Spleen (tissue), 11 donors: ENCODE data around the gene HOXD12. TPM values are rescaled to one million over a fixed set of nuclear protein-coding genes. Genes with fewer than 3 reads are reported as not detected.

Experiments used
- DNase-seq: peaks from one replicate; pipeline ENCODE4 v3.0.0-alpha.2; 2020
- H3K27ac ChIP-seq, 8 donors: fragments of 200-600 bp; sonication (generic) in 7 of 8; 1 replicate in 4 of 8; 2 replicates in 4 of 8; pipeline versions ENCODE4 v1.5.0 to v1.8.0; 2016 to 2021; ENCODE audit warnings: inconsistent platforms in 4 of 8, mild to moderate bottlenecking in 4 of 8, moderate library complexity in 1 of 8
- H3K27me3 ChIP-seq, 7 donors: fragments of 200-600 bp; sonication (generic) in 6 of 7; replicated peaks in 1 of 7; 1 replicate in 4 of 7; 2 replicates in 3 of 7; pipeline versions ENCODE4 v1.5.0 to v1.8.0; 2016 to 2021; ENCODE audit warnings: inconsistent platforms in 3 of 7, mild to moderate bottlenecking in 1 of 7
- H3K36me3 ChIP-seq, 6 donors: fragments of 200-600 bp; sonication (generic) in 5 of 6; 1 replicate in 4 of 6; 2 replicates in 2 of 6; pipeline versions ENCODE4 v1.5.0 to v1.8.0; 2016 to 2021; ENCODE audit warnings: inconsistent platforms in 2 of 6
- H3K4me1 ChIP-seq, 6 donors: fragments of 200-600 bp; sonication (generic) in 5 of 6; 1 replicate in 3 of 6; 2 replicates in 3 of 6; pipeline versions ENCODE4 v1.5.0 to v1.8.0; 2016 to 2021; ENCODE audit warnings: inconsistent platforms in 3 of 6
- H3K4me3 ChIP-seq, 8 donors: fragments of 200-600 bp; sonication (generic) in 7 of 8; 1 replicate in 4 of 8; 2 replicates in 4 of 8; pipeline versions ENCODE4 v1.5.0 to v1.8.0; 2016 to 2021; ENCODE audit warnings: inconsistent platforms in 4 of 8, mild to moderate bottlenecking in 4 of 8, moderate library complexity in 2 of 8
- H3K9me3 ChIP-seq, 8 donors: fragments of 200-600 bp; sonication (generic) in 7 of 8; 1 replicate in 4 of 8; 2 replicates in 4 of 8; pipeline versions ENCODE4 v1.5.0 to v1.8.0; 2016 to 2021; ENCODE audit warnings: inconsistent platforms in 4 of 8
- POLR2A ChIP-seq, 3 donors: fragments of 450-650 bp; IDR thresholded peaks; one replicate each; pipeline ENCODE4 v1.5.1; 2017; ENCODE audit warnings: antibody characterized with exemption in 3 of 3, mild to moderate bottlenecking in 1 of 3
- POLR2AphosphoS5 ChIP-seq, 3 donors: sonication (generic); formaldehyde crosslinking; IDR thresholded peaks; one replicate each; pipeline ENCODE4 v1.5.1; 2017; ENCODE audit warnings: antibody characterized with exemption in 3 of 3
- WGBS, 5 donors: extraction: QIAGEN DNeasy Blood & Tissue Kit in 3 of 5; methylation state at CpG; one replicate each; pipeline versions ENCODE4 v1.1.5 to v1.1.7; 2013 to 2018; 5-methylcytosine and 5-hydroxymethylcytosine counted together
- intact Hi-C: fragments of 100-400 bp; cut with DNase I; formaldehyde crosslinking; loops from one replicate; pipeline ENCODE4 v1.15.0; 2023; ENCODE audit warnings: low total_unique reads
- polyA plus RNA-seq, 3 donors: library from polyadenylated mRNA; stranded (reverse); fragments of 200-250 nt; gene quantifications; one replicate each; pipeline ENCODE4 v1.2.1, GENCODE V29; 2013
- total RNA-seq, 7 donors: library from RNA; depleted of rRNA in 3 of 7; stranded (reverse); fragments of >200 nt in 3 of 7; fragmentation: NEBNext Ultra II Directional in 4 of 7; extraction: Animal tissue kit (Norgen Biotek cat#: 25700) in 4 of 7; gene quantifications; one replicate each; pipeline versions ENCODE4 v1.1.0 to v1.2.1, GENCODE V29; 2016 to 2021
- TF ChIP-seq, protein P1 (sequence below), 11 experiments: fragments of 200-600 bp in 7 of 11; fragments of 450-650 bp in 4 of 11; sonication (generic) in 4 of 11; IDR thresholded peaks in 8 of 11; conservative IDR thresholded peaks in 3 of 11; 1 replicate in 7 of 11; 2 replicates in 4 of 11; pipeline versions ENCODE4 v1.4.0 to v1.8.0; 2016 to 2021; ENCODE audit warnings: antibody characterized with exemption in 11 of 11, inconsistent platforms in 4 of 11, mild to moderate bottlenecking in 1 of 11
- donor health status: healthy with polysubstance abuse.
- donor health status: DM: no; HTN: no; CAD: no; lungs with moderate emphysema.
- donor health status: DM: no; HTN: no; CAD: no.
- donor health status: Bipolar disorder and iron deficiency.
- donor health status: healthy.
- donor health status: DM: no; HTN: no; CAD: no.
- donor health status: DM: yes; HTN: yes; CAD: no.

The HOXD12 gene
- total and polyA plus RNA-seq, 10 donors, result not detected

DNA sequence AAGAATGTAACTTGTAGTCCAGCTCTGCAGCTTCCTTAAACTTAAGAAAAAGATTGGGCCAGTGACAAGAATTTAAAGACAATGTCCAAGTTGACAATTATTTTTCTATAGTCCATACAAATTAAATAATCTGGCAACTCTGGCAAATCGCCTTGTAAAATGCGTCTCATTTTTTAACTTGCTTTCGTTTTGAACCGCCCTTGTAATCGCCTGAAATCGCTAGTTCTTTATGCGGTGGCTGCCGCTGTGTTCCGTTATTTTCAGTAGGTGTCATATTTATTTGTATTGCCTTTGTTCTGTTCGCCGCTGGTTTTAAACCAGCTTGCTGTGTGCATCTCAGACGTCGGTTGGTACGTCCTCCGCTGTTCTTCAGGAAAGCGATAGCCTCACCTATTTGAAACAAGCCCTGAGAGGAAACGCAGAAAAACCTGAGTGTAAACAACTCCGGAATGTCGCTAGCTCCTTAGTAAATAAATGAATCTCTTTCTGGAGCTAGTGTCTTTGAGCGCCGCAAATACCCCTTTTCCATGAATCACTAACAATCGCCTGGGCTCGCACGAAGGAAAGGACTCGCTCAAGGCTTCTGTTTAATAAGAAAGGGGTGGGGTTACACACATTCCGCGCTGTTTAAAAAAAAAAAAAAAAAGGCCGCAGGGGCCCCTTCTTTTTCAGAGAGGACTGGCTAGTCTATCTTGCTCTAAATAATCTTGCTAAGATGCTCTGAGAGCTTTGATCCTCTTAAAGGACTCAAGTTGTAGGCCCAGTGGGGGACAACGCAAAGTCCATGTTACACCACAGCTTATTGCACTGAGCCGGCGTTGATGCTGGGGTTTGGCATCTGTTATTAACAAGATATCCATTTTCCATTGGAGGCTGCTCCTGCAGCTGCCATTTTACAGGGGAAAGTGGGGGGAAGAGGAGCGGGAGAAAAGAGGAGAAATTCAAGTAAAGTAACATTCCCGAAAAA lies 32.9 kb downstream of the HOXD12 start:
- TF ChIP-seq, protein P1, sequence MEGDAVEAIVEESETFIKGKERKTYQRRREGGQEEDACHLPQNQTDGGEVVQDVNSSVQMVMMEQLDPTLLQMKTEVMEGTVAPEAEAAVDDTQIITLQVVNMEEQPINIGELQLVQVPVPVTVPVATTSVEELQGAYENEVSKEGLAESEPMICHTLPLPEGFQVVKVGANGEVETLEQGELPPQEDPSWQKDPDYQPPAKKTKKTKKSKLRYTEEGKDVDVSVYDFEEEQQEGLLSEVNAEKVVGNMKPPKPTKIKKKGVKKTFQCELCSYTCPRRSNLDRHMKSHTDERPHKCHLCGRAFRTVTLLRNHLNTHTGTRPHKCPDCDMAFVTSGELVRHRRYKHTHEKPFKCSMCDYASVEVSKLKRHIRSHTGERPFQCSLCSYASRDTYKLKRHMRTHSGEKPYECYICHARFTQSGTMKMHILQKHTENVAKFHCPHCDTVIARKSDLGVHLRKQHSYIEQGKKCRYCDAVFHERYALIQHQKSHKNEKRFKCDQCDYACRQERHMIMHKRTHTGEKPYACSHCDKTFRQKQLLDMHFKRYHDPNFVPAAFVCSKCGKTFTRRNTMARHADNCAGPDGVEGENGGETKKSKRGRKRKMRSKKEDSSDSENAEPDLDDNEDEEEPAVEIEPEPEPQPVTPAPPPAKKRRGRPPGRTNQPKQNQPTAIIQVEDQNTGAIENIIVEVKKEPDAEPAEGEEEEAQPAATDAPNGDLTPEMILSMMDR (IDR thresholded peaks at IDR 0.05 in 8 of 11, conservative IDR thresholded peaks at IDR 0.05 in 3 of 11), result no peak
- TF ChIP-seq POLR2A (IDR thresholded peaks at IDR 0.05) (no peak), POLR2AphosphoS5 (IDR thresholded peaks at IDR 0.05) (no peak)
- peaks cover 0 to 100% (median 96%) of the 10 kb centered on the region in 7 donors for H3K27me3 ChIP-seq
- no peak for DNase-seq
- intact Hi-C loops, result no loop called here
- H3K36me3 ChIP-seq, result no peaks in the 10 kb centered on the region
- H3K4me1 ChIP-seq, result peaks cover 0 to 91% (median 57%) of the 10 kb centered on the region in 6 donors
- 10 to 21% (median 11%) methylated on average over 33 of the region's 33 CpGs for WGBS, 5 donors
- peak overlapping the region in 7 of 8 donors; percentile 78 to 93 (median 86) for H3K27ac ChIP-seq
- H3K4me3 ChIP-seq, result peak overlapping the region in 6 of 8 donors; percentile 31 to 71 (median 42)
- H3K9me3 ChIP-seq, result no peaks in the 10 kb centered on the region

DNA sequence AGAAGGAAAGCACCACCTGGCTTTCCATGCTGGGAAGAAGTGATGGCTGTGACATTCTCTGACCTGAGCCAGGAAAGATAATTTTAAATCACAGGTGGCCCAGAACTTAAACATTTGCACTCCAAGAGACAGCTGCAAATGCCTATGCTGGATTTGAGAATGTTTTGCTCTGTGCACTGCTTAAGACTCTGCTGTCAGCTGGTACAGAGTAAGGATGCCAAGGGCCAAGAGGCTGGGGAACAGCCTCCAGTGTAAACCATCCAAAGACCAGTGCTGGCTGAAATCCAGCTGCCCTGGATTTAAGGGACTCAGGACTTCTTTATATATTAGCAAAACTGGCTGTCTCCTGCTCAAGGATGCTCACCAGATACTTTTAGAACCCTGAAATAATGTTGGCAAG lies 33.8 kb downstream of the HOXD12 start:
- Histone ChIP-seq H3K4me1 (peaks cover 0 to 82% (median 51%) of the 10 kb centered on the region in 6 donors), H3K9me3 (no peaks in the 10 kb centered on the region), H3K4me3 (peak overlapping the region in 1 of 8 donors; percentile 71), H3K27me3 (peaks cover 0 to 100% (median 96%) of the 10 kb centered on the region in 7 donors), H3K36me3 (no peaks in the 10 kb centered on the region), H3K27ac (peak overlapping the region in 5 of 8 donors; percentile 86 to 93 (median 87))
- intact Hi-C loops, result no loop called here
- TF ChIP-seq POLR2A (IDR thresholded peaks at IDR 0.05) (no peak), POLR2AphosphoS5 (IDR thresholded peaks at IDR 0.05) (no peak)
- TF ChIP-seq, protein P1 (IDR thresholded peaks at IDR 0.05 in 8 of 11, conservative IDR thresholded peaks at IDR 0.05 in 3 of 11), result no peak
- DNase-seq, result no peak

DNA sequence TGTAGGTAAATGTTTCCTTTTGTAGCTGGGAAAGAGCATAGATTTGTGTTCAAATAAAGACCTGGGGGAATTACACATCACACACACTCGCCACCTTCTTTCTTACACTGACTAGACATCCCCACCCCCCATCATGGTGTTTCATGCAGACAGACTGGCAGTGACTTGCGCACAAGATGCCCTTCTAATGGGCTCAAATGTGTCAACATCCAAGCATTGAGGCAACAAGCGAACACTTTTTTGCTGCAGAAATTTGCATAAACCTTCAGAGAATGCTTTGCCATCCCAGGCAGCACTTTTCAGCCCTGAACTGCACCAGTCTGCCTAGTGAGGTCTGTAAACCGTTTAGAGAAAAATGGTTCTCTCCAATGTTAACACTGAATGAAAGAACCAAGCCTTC lies 34.4 kb downstream of the HOXD12 start:
- intact Hi-C loops, result no loop called here
- no peaks in the 10 kb centered on the region for H3K9me3 ChIP-seq
- no peak for DNase-seq
- TF ChIP-seq, protein P1 (IDR thresholded peaks at IDR 0.05 in 8 of 11, conservative IDR thresholded peaks at IDR 0.05 in 3 of 11), result no peak
- H3K27me3 ChIP-seq, result peaks cover 0 to 100% (median 96%) of the 10 kb centered on the region in 7 donors
- H3K36me3 ChIP-seq, result no peaks in the 10 kb centered on the region
- no peak overlapping the region for H3K4me3 ChIP-seq
- peak overlapping the region in 5 of 8 donors; percentile 5 to 93 (median 87) for H3K27ac ChIP-seq
- 51 to 60% (median 57%) methylated on average over 4 of the region's 4 CpGs for WGBS, 5 donors
- H3K4me1 ChIP-seq, result peaks cover 0 to 80% (median 45%) of the 10 kb centered on the region in 6 donors

DNA sequence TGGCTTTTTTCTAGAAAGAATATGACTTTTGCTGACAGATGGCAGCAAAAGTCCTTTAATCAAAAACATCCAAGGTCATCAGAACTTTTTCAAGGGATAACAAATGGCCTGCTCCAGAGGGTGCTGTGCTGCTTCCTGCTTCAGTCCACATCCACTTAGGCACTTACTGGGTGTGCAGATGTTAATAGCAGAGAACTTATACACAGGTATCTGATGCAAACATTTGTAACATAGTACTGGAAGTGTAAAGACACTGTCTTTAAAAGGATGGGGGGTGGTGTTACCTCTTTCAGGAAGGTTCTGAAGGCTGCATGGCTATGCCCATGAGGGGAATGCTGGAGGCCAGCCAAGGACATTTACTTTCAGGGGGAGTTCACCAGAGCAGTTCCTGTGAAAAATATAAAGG lies 35.4 kb downstream of the HOXD12 start:
- TF ChIP-seq POLR2A (IDR thresholded peaks at IDR 0.05) (no peak), POLR2AphosphoS5 (IDR thresholded peaks at IDR 0.05) (no peak)
- TF ChIP-seq, protein P1 (IDR thresholded peaks at IDR 0.05 in 8 of 11, conservative IDR thresholded peaks at IDR 0.05 in 3 of 11), result no peak
- Histone ChIP-seq H3K4me3 (no peak overlapping the region), H3K4me1 (peaks cover 3 to 82% (median 47%) of the 10 kb centered on the region in 6 donors), H3K27ac (peak overlapping the region; percentile 30 to 93 (median 86)), H3K27me3 (peaks cover 0 to 100% (median 98%) of the 10 kb centered on the region in 7 donors), H3K9me3 (no peaks in the 10 kb centered on the region), H3K36me3 (no peaks in the 10 kb centered on the region)
- intact Hi-C loops, result no loop called here
- no peak for DNase-seq
